Sciatic nerve (tissue), 2 donors: ENCODE measurements around the gene RAD23B. TPM values are rescaled to one million over a fixed set of nuclear protein-coding genes. Genes with fewer than 3 reads are reported as not detected.

Source experiments
- ATAC-seq: fragments of 200-7000 bp; cut with Tn5 transposase; one replicate; pipeline ENCODE4 v1.9.1; 2020; ENCODE audit warnings: mild to moderate bottlenecking, moderate library complexity
- DNase-seq: peaks from one replicate; pipeline ENCODE4 v3.0.0-alpha.2; 2020; ENCODE audit warnings: low spot score
- intact Hi-C: fragments of 100-400 bp; cut with DNase I; formaldehyde crosslinking; loops from one replicate; pipeline ENCODE4 v1.14.2; 2022
- total RNA-seq: library from RNA; stranded (reverse); fragmentation: NEBNext Ultra II Directional; extraction: Animal tissue kit (Norgen Biotek cat#: 25700); gene quantifications from one replicate; pipeline ENCODE4 v1.2.1, GENCODE V29; 2021
- donor health status: DM: no; HTN: no; CAD: no.
- donor health status: DM: no; HTN: no; CAD: no.

RAD23B gene
- total RNA-seq, 1 donor from 2014 or later = 83.4 TPM

DNA sequence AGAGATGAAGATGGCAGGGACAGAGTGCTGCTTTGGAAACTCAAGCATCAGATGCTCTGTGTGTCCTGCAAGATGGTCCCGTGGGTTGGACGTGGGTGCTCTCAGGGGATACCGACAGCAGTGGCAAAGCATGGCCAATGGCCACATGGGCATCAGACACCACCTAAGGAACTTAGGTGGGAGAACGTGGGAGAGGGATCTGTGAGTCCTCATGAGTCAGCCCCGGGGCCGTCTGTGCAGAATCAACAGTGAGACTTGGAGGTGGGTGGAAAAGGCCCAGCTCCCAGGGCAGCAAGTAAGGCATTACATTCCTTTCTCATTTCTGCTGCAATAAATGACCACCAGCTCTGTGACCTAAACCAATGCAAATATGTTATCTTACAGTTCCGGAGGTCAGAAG is 77.0 kb downstream of the RAD23B start:
- intact Hi-C loops = no loop called here
- no peak for ATAC-seq
- DNase-seq = no peak

DNA sequence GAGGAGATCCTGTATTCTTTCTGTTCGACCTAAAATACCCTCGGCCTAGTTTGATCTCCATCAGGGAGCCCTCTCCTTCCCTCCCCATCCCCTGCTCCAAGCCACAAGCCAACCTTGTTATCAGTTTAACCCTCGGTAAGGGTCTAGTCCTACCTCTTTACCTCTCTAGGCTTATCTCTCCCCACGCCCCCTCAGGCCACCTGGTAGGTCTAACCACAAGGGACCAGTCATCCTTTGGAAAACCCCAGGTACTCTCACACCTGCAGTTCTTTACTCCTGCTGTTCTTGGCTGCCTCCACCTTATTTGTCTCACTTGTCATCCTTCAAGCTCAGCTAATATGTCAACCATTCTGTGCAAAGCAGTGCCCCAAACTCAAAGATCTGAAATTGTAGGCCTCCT is 78.7 kb downstream of the RAD23B start:
- intact Hi-C loops = no loop called here

DNA sequence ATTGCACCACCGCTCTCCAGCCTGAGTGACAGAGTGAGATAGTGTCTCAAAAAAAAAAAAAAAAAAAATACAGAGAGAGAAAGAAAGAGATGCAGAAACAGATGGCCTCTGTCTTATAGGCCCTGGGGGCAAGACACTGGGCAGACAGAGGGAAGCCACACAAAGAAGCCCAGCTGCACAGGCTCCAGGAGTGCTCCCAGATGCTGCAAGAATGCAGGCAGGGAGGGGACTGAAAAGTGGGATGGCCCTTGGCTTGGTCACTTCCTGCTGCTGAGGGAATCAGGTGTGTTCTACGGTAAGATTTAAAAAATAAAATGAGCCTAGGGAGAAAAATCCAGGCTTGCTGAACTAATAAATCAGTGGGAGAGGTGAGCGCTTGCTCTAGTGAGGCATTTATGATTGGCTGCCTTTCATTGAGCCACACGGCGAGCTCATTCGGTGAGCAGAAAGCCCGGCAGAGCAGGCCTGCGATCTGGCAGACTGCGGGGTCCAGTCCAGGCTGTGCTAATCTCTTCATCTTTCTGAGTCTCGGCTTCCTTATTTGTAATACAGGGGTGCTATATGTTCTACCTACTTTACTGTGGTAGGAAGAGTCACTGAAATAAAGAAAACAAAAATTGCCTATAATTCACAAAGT is 80.6 kb downstream of the RAD23B start:
- intact Hi-C loops = no loop called here
- DNase-seq = no peak

More for the DNA sequence above, 78.7 kb downstream of the RAD23B start:
- DNase-seq (no peak), ATAC-seq (no peak)

GRCh38 chr9:107367727-107368502 is 84.8 kb downstream of the RAD23B start:
- ATAC-seq (no peak), DNase-seq (no peak)
- intact Hi-C loops = no loop called here

More for the DNA sequence above, 80.6 kb downstream of the RAD23B start:
- ATAC-seq = peak; percentile 96

- intact Hi-C loops = no loop called here
- DNase-seq (no peak), ATAC-seq (no peak)
Measured at GRCh38 chr9:107368696-107369095, 85.6 kb downstream of the RAD23B start.

GRCh38 chr9:107373809-107374208 is 90.7 kb downstream of the RAD23B start:
- no peak for DNase-seq
- no peak for ATAC-seq
- intact Hi-C loops = no loop called here

GRCh38 chr9:107375001-107375400 is 91.9 kb downstream of the RAD23B start:
- ATAC-seq = no peak
- intact Hi-C loops = no loop called here
- no peak for DNase-seq

DNA sequence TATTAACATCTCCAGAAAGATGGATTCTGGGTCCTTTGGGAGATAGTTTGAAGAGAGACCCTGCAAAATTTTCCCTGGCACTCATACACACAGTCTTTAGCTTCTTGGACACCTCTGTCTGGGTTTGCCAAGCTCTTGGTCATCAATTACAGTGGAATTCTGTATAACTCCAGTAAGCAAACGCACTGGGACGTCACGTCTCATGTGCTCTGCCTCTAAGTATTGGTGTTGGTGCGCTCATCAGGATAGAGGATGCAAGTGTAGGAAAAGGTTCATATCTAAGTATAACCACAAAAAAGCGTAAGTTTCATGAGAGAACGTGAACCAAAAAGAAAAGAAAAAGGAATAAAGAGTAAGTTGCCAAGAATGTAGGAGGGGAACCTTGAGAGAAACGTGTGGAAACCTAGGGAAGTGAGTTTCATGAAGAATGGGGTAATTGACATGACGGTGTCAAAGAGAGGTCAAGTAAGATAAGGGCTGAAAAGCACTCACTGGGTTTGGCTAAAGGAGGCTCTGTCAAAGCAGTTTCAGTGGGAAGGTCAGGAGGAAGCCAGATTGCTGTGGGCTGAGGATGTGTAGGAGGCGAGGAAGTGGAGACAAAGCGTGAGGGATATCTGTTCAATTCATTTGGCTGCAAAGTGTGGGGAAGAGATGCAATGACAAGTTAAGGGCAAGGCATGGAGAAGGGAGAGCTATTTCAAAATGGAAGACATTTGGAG is 92.7 kb downstream of the RAD23B start:
- DNase-seq = no peak
- ATAC-seq = no peak
- intact Hi-C loops = no loop called here

- DNase-seq = no peak
- intact Hi-C loops = no loop called here
Measured at GRCh38 chr9:107378006-107378405, 94.9 kb downstream of the RAD23B start.

More at GRCh38 chr9:107378006-107378405, 94.9 kb downstream of the RAD23B start:
- no peak for ATAC-seq

Other genes starting within 250 kb of the RAD23B start
- 63.8 TPM for gene KLF4, start 206.5 kb downstream of the RAD23B start, total RNA-seq